Measurements from ENCODE around the gene CFHR1.
A peak's percentile ranks its signal among the peaks of the same experiment; 100 is the strongest.
"Not testable (repeated sequence)": the region's sequence is repeated elsewhere in the genome, so short reads cannot be mapped to it uniquely, and the experiment has no call there.

CFHR1 gene

DNA sequence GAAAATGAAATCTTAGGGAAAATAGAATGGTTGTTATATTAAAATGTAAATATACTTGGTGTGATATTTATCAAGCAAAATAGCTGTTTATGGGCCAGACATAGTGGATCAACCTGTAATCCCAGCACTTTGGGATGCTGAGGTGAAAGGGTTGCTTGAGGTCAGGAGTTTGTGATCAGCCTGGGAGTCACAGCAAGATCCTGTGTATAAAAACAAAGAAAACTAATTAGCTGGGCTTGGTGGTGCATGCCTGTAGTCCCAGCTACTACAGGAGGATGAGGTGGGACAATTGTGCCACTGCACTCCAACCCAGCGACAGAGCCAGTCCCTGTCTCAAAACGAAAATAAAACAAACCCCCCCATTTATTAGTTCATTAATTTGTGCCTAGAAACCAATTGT lies 21.6 kb upstream of the CFHR1 start:
- TF ChIP-seq, protein P1, sequence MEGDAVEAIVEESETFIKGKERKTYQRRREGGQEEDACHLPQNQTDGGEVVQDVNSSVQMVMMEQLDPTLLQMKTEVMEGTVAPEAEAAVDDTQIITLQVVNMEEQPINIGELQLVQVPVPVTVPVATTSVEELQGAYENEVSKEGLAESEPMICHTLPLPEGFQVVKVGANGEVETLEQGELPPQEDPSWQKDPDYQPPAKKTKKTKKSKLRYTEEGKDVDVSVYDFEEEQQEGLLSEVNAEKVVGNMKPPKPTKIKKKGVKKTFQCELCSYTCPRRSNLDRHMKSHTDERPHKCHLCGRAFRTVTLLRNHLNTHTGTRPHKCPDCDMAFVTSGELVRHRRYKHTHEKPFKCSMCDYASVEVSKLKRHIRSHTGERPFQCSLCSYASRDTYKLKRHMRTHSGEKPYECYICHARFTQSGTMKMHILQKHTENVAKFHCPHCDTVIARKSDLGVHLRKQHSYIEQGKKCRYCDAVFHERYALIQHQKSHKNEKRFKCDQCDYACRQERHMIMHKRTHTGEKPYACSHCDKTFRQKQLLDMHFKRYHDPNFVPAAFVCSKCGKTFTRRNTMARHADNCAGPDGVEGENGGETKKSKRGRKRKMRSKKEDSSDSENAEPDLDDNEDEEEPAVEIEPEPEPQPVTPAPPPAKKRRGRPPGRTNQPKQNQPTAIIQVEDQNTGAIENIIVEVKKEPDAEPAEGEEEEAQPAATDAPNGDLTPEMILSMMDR (IDR thresholded peaks at IDR 0.05; ENCODE audit: insufficient read depth, missing control alignments) = no peak
- DNase-seq (ENCODE audit: insufficient read length, low spot score) (no peak), FAIRE-seq (no peak)

DNA sequence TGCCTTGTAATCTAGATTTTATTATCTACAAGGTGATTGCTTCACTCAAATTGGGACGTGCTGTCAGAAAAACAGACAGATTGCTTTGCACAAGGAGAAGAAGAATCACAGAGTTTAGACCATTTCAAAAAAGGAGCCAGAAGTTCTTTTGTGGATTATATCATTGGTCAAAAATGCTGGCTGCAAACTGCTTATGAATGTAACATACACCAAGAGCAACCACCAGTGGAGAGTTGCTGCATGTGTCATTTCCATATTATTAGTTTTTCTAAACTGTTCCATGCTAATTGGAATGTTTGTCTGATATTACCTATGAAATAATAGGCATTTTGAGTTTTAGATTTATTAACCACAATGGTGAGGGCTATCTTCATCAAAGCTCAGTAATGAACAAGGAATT lies 17.6 kb upstream of the CFHR1 start:
- DNase-seq (ENCODE audit: insufficient read length, low spot score) = not testable (repeated sequence)
- peak; percentile 74 for FAIRE-seq

DNA sequence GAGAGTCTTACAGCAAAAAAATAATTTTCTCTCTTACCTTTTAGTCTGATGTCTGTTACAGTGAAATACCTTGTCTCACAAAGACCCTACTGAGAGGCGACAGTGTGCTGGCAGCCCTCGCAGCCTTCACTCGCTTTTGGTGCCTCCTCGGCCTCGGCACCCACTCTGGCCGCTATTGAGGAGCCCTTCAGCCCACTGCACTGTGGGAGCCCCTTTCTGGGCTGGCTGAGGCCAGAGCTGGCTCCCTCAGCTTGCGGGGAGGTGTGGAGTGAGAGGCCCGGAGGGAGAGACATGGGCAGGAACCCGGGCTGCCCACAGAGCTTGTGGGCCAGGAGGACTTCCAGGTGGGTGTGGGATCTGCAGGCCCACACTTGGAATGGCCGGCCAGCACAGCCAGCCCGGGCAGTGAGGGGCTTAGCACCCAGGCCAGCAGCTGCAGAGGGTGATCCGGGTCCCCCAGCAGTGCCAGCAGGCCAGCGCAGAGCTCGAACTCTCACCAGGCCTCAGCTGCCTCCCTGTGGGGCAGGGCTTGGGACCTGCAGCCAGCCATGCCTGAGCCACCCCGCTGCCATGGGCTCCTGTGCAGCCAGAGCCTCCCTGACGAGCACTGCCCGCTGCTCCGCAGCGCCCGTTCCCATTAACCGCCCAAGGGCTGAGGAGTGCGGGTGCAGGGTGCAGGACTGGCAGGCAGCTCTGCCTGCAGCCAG lies 10.8 kb upstream of the CFHR1 start:
- no peak for DNase-seq (ENCODE audit: insufficient read length, low spot score)
- no peak for FAIRE-seq
- TF ChIP-seq, protein P1 (IDR thresholded peaks at IDR 0.05; ENCODE audit: insufficient read depth, missing control alignments) = no peak

DNA sequence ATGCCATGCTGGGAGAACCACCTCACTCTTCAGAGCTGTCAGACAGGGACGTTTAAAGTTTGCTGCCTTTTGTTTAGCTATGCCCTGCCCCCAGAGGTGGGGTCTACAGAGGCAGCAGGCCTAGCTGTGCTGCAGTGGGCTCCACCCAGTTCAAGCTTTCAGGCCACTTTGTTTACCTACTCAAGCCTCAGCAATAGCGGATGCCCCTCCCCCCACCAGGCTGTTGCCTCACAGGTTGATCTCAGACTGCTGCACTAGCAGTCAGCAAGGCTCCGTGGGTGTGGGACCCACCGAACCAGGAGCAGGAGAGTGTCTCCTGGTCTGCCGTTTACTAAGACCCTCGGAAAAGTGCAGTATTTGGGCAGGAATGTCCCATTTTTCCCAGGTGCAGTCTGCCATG lies 2.1 kb upstream of the CFHR1 start:
- not testable (repeated sequence) for DNase-seq (ENCODE audit: insufficient read length, low spot score); FAIRE-seq

DNA sequence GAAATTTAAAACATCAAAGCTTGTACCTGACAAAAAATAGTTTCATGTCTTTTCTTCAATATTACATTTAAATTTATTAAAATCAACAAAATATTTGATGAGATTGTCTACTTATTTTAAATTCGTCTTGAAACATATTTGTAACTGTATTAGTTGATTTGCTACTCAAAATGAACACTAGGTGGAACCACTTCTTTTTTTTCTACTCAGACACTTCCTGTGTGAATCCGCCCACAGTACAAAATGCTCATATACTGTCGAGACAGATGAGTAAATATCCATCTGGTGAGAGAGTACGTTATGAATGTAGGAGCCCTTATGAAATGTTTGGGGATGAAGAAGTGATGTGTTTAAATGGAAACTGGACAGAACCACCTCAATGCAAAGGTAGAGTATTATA lies 8.3 kb downstream of the CFHR1 start:
- DNase-seq (ENCODE audit: insufficient read length, low spot score) = not testable (repeated sequence)
- peak; percentile 97 for FAIRE-seq
- TF ChIP-seq, protein P1 (IDR thresholded peaks at IDR 0.05; ENCODE audit: insufficient read depth, missing control alignments) = peak; percentile 49

DNA sequence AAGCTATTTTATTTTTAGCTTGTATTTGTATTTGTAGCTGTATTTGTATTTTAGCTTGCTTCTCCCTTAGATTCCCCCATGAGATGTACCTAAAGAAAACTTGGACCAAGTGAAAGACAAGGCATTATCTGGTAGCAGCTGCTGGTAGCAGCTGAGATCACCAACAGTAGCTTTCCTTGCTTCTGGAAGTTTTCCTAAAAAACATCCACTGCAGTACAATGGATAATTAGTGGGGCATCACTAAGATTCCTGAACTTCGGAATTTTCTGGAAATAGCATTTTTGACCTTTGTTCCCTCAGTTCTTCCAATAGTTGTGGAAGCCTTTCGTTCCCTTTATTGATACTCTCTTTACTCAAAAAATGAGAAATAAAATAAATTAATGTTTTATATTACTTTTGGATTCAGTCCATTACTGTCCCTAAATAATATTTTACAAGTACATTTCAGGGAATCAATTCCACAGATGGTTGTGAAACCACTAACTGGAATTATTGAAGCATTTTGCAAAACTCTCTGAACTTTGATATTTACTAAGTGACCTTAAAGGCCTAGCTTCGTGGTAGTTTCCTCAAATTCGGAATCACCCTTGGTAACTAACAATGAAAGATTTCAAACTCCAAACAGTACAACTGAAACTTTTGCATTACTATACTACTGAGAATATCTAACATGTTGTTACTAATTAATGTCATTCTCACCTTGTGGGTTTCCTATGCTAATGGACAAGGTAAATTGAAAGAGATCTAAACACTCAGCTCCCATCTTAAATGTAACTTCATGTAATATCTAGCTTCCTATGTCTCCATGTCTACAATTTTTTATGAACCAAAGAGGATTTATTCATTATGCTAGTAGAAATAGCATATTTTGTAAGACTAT lies 30.3 kb downstream of the CFHR1 start:
- not testable (repeated sequence) for DNase-seq (ENCODE audit: insufficient read length, low spot score)
- peak; percentile 94 for FAIRE-seq

DNA sequence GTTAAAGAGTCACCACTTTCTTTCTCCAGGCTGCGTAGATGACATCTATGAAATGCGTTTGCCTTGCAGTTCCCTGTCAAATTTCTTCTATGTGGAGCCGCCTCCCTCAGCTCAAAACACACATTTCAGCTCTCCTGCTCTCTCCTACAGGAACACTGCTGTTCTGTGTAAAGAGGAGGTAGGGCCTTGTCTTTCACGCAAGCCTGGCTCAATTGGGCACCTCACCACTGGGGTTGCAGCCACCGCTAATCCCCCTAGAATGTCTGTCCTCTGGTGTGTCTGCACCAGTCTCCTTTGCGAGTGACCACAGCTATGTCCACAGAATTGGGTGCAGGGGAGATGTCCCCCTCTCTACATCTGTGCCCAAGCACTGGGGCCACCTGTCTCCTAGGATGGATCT lies 36.5 kb downstream of the CFHR1 start:
- TF ChIP-seq, protein P1 (IDR thresholded peaks at IDR 0.05; ENCODE audit: insufficient read depth, missing control alignments) = no peak
- DNase-seq (ENCODE audit: insufficient read length, low spot score) = no peak
- no peak for FAIRE-seq

DNA sequence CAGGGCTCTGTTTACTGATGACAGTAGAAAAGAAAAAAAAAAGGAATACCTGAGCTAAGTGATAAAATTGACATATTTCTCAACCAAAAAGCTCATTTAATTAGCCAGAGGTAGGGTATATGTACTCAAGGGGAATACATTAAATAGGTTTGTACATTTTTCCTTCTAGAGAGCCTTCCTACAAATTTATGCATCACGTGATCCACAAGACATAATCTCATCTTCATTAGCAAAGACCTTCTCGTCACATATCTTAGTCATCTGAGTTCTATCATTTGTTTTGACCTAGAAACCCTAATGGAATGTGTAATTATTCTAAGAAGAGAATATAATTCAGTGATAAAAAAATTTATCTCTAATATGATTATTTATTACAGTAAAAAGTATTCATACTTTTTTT lies 37.7 kb downstream of the CFHR1 start:
- TF ChIP-seq, protein P1 (IDR thresholded peaks at IDR 0.05; ENCODE audit: insufficient read depth, missing control alignments) = no peak
- DNase-seq (ENCODE audit: insufficient read length, low spot score) (no peak), FAIRE-seq (peak; percentile 74)
